Stimulated activated CD8-positive, alpha-beta memory T cell treated with anti-CD3 and anti-CD28 coated beads, Interleukin-2, amount 100 ng/mL, for 1 hour (primary cell): Measurements from ENCODE around the gene CDKL2.
"Not testable (repeated sequence)": the region's sequence is repeated elsewhere in the genome, so short reads cannot be mapped to it uniquely, and the experiment has no call there.

Source experiments
- DNase-seq, 2 donors: peaks; one replicate each; pipeline ENCODE4 v3.0.0-alpha.2; 2020; ENCODE audit warnings: low read depth in 2 of 2

The CDKL2 gene

DNA sequence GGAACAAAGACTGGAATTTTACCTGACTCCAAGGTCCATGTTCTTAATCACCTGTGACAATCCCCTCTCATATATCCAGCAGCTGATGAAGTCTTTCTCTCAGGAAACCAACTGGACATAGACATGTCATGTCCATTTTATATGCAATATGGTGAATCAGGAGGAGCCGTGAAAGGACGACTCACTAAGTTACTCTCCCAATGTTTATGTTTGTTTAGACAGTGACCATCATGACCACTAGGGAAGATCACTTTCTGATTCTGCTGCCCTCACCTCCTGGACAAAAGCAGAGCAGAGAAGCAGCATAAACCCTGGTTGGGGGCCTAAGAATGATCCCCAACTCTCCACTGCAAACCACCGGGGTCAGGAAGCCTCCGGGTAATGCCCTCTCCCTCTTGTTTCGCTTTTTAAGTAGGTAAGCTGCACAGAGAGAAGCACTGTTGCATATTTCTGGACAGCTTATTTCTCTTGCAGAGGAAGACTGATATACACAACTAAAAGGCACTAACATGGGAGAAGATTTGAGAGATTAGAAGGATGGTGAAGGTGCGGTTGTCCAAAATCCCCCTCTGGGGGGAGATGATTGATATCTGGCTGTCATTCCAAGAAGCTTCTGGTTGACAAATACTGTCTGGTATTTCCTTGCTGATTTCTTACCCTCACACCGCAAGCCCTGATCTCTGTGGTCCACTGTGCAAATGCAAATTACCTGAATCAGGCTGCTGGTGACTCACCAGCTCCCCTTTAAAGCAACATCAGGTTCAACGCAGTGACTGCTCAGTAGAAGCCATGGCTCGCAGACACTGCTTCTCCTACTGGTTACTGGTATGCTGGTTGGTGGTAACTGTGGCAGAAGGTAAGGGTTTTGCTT lies 74.8 kb downstream of the CDKL2 start, which contains the start of gene ODAPH:
ODAPH (plus strand) TSS at position 773 of the 871 bp plus-strand sequence; CDS start at position 790, 17 bp downstream.
- DNase-seq, result peak in 1 of 2 donors; percentile 1

DNA sequence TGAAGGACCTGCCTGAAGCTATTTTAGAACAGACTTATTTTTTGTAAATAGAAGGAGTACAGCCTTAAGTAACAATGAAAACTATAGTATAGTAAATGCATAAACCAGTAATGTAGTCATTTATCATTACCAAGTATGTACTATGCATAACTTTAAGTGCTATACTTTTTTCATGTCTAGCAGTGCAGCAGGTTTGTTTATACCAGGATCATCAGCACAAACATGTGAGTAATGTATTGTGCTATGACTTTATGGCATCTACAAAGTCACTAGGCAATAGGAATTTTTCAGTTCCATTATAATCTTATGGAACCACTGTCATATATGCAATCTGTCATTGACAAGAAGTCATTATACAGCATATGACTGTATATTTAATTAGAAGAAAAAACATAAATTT lies 77.9 kb downstream of the CDKL2 start:
- no peak for DNase-seq

DNA sequence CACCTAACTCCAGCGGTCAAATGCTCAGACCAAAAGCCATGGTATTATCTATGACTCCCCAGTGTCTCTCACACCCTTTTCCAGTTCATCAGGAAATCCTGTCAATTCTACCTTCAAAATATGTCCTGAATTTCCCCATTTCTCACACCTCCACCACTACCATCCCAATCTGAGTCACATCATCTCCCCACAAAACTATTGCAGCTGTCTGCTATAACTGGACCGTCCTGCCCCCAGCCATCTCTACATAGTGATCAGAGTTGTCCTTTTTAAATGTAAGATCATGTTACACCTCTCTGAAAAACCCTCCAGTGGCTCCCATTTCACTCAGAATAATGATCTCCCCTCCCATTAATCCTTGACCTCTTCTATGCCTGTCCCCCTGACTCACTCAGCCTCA lies 81.3 kb downstream of the CDKL2 start:
- DNase-seq, result no peak

DNA sequence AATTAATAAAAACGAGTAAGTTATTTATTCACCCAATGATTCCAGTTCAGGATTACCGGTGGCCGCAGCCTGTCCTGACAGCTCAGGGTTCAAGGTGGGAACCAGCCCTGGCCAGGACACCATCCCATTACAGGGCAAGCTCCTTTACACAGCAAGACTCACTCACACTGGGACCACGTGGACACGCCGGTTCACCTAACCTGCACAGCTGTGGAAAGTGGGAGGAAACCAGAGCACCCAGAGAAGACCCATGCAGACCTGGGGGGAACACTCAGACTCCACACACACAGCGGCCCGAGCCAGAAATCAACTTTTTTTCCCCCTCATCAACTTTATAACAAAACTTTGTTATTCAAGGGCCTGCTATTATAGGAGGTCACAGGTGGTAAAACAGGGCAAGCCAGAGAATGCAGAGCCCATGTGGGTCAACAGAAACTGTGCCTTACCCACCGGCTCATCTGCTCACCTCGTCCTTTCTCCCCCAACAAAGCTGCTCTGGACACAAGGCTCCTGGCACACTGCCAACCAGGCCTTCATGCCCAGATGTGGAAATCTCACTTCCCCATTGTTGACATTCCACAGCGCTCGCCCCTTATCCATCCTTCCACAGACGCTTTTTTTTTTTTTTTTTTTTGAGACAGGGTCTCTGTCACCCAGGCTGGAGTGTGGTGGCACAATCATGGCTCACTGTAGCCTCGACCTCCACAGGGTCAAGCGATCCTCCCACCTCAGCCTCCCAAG lies 82.5 kb downstream of the CDKL2 start:
- no peak for DNase-seq

DNA sequence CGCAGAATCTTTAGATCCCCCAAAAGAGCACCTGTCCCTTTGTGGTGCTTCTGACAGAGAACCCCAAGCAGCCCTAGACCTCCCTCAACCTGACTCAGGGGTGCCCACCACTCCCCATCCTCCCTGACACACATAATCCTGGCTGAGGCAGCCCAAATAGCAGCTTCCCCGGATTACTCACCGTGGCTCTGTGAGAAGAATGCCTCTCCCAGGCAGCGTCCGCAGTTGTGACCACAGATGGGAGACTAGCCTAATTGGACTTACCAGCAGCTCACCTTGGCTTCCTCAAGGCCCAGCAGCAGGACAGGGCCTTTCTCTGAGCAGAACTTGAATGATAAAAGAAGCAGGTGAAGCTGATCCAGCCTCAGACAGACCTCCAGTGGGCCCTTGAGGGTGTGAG lies 84.8 kb downstream of the CDKL2 start:
- DNase-seq, result no peak

DNA sequence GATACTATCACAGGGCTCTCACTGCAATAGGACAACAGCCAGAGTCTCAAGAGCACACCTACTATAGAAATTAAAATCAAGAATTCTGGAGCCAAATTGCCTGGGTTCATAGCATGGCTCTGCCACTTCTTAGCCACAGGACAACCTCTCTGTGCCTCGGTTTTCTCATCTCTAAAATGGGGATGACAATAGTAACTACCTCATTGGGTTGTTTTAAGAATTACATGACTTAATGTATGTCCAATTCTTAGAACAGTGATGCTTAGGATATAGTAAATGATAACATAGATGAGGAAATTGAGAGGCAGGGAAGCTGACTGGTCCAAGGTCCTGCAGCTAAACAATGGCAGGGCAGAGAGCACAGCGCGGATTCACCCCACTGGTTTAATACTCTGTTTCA lies 85.5 kb downstream of the CDKL2 start:
- DNase-seq, result no peak

DNA sequence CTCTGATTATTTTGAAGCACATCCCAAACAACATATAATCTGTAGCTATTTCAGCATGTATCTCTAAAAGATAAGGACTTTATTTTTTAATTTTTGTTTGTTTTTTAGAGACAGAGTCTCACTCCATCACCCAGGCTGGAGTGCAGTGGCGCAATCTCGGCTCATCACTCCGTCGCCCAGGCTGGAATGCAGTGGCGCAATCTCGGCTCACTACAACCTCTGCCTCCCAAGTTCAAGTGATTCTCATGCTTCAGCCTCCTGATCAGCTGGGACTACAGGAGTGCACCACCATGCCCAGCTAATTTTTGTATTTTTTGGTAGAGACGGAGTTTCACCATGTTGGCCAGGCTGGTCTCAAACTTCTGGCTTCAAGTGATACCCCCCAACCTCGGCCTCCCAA lies 86.1 kb downstream of the CDKL2 start:
- not testable (repeated sequence) for DNase-seq

DNA sequence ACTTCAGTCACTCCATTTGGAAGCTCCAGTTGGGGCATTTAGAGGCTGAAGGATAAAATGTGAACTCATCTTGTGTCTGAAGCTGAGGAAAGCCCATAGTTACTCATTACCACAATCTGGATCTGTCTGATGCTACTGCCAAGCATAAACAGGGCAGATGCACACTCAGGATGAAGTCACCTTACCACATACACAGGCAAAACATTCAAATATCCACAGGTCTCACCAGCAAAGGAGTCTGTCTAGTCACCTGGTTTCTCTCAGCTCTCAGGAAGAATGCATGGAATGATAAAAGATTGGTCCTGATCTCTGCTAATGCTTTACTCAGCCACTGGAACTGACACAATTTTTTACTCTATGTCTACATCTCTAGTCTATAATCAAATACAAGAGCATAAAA lies 87.5 kb downstream of the CDKL2 start:
- no peak for DNase-seq

DNA sequence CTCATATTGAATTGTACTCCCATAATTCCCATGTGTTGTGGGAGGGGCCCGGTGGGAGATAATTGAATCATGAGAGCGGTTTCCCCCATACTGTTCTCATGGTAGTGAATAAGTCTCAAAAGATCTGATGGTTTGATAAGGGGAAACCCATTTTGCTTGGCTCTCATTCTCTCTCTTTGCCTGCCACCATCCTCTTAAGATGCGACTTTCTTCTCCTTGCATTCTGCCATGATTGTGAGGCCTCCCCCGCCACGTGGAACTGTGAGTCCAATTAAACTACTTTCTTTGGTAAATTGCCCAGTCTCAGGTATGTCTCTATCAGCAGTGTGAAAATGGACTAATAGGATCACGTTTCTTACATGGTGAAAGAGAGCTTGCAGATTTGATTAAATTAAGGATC lies 93.0 kb downstream of the CDKL2 start:
- DNase-seq, result not testable (repeated sequence)

DNA sequence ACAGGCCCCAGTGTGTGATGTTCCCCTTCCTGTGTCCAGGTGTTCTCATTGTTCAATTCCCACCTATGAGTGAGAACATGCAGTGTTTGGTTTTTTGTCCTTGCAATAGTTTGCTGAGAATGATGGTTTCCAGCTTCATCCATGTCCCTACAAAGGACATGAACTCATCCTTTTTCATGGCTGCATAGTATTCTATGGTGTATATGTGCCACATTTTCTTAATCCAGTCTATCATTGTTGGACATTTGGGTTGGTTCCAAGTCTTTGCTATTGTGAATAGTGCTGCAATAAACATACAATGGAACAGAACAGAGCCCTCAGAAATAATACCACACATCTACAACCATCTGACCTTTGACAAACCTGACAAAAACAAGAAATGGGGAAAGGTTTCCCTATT lies 96.4 kb downstream of the CDKL2 start:
- DNase-seq, result not testable (repeated sequence)

DNA sequence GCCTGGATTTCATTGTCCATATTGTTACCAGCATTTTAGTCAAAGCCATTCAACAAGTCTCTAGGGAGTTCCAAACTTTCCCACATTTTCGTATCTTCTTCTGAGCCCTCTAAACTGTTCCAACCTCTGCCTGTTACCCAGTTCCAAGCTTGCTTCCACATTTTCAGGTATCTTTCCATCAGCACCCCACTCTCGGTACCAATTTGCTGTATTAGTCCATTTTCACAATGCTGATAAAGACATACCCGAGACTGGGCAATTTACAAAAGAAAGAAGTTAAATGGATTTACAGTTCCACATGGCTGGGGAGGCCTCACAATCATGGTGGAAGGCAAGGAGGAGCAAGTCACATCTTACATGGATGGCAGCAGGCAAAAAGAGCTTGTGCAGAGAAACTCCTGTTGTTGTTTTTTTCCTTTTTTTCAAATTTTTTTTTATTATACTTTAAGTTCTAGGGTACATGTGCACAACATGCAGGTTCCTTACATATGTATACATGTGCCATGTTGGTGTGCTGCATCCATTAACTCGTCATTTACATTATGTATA lies 96.9 kb downstream of the CDKL2 start:
- DNase-seq, result not testable (repeated sequence)

DNA sequence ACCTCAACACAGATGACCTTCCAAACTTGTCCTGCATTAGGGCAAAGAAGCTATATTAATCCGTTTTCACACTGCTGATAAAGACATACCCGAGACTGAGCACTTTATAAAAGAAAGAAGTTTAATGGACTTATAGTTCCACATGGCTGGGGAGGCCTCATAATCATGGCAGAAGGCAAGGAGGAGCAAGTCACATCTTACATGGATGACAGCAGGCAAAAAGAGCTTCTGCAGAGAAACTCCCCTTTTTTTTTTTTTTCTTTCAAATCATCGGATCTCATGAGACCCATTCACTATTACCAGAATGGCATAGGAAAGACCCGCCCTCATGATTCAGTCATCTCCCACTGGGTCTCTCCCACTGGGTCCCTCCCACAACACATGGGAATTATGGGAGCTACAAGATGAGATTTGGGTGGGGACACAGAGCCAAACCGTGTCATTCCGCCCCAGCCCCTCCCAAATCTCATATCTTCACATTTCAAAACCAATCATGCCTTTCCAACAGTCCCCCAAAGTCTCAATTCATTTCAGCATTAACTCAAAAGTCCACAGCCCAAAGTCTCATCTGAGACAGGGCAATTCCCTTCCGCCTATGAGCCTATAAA lies 98.7 kb downstream of the CDKL2 start:
- not testable (repeated sequence) for DNase-seq

DNA sequence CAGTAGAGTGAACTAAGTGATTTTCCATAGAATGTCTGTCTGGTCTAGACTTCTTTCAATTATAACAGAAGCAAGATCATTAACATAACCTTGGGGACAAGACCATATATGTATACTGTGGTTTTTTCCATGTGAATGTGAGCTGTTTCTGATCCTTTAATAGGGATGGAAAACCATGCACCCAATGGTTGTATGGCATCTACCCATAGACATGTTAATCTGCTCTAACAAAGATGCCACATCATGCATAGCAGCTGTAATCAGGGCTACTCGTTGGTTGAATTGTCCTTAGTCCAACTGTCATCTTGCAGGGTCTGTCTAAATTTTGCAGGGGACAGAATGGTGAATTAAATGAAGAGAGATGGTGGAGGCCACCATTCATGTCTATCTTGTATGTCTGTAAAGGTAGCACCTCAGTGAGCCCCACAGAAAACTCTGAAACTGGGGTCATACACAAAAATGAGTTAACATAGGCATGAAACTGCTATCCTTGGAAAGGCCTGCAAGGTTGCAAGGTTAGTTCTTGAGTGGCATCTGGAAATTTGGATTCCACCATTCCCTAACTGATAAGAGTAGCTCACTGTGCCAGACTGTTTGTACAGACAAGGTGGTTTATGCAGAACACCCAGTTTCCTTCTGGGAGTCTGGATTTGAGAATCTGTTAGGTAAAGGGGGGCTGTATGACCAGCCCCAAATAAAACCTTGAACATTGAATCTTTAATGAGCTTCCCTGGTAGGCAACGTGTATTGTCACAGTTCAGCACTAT lies 99.6 kb downstream of the CDKL2 start:
- DNase-seq, result no peak
